Ovary (tissue), 9 donors: ENCODE data around the gene TRAF4. TPM values are rescaled to one million over a fixed set of nuclear protein-coding genes. Genes with fewer than 3 reads are reported as not detected.

Experiments
- DNase-seq, 5 donors: peaks; one replicate each; pipeline ENCODE4 v3.0.0-alpha.2; 2019 to 2020
- H3K27ac ChIP-seq, 2 donors: fragments of 200-600 bp; one replicate each; pipeline versions ENCODE4 v1.5.1 to v1.8.0; 2019 to 2022
- H3K27me3 ChIP-seq: fragments of 200-600 bp; one replicate; pipeline ENCODE4 v1.8.0; 2022
- H3K36me3 ChIP-seq: fragments of 200-600 bp; sonication (generic); one replicate; pipeline ENCODE4 v1.5.1; 2019
- H3K4me1 ChIP-seq: one replicate; pipeline ENCODE4 v1.8.1; 2013; ENCODE audit warnings: mild to moderate bottlenecking, moderate library complexity; ENCODE audit not compliant: insufficient read depth
- H3K4me3 ChIP-seq: fragments of 200-600 bp; sonication (generic); one replicate; pipeline ENCODE4 v1.5.1; 2017
- H3K9me3 ChIP-seq, 2 donors: fragments of 200-600 bp in 1 of 2; sonication (generic) in 1 of 2; one replicate each; pipeline versions ENCODE4 v1.5.1 to v1.8.1; 2013 to 2019; ENCODE audit warnings: mild to moderate bottlenecking in 1 of 2, moderate library complexity in 1 of 2
- EP300 ChIP-seq: sonication (generic); formaldehyde crosslinking; IDR thresholded peaks from one replicate; pipeline ENCODE4 v1.6.1; 2017; ENCODE audit warnings: antibody characterized with exemption
- POLR2A ChIP-seq: fragments of 450-650 bp; IDR thresholded peaks from one replicate; pipeline ENCODE4 v1.6.1; 2017; ENCODE audit warnings: antibody characterized with exemption, mild to moderate bottlenecking, moderate library complexity
- whole genome bisulfite sequencing, 3 donors: extraction: QIAGEN DNeasy Blood & Tissue Kit in 1 of 3; methylation state at CpG; one replicate each; pipeline versions ENCODE4 v1.1.5 to v1.1.7; 2013 to 2017; 5-methylcytosine and 5-hydroxymethylcytosine counted together
- intact Hi-C, 4 donors: fragments of 100-400 bp; cut with DNase I; formaldehyde crosslinking; loops; one replicate each; pipeline versions ENCODE4 v1.11.0 to v1.15.1; 2022 to 2023
- polyA plus RNA-seq, 2 donors: library from polyadenylated mRNA; stranded (reverse); fragments of 200-250 nt in 1 of 2; fragments of 350-450 nt in 1 of 2; fragmentation: Illumina TruSeq in 1 of 2; extraction: RNeasy Lipid Tissue Mini Kit (QIAGEN cat#74804) in 1 of 2; gene quantifications; one replicate each; pipeline ENCODE4 v1.2.3, GENCODE V29; 2013 to 2014
- total RNA-seq, 7 donors: library from RNA; depleted of rRNA in 2 of 7; stranded (reverse); fragments of >200 nt in 2 of 7; fragmentation: NEBNext Ultra II Directional in 3 of 7; extraction: Animal tissue kit (Norgen Biotek cat#: 25700) in 3 of 7; gene quantifications; one replicate each; pipeline versions ENCODE4 v1.1.0 to v1.2.4, GENCODE V29; 2016 to 2023
- TF ChIP-seq, protein P1 (sequence below), 3 donors: fragments of 450-650 bp in 2 of 3; fragments of 200-600 bp in 1 of 3; IDR thresholded peaks; one replicate each; pipeline versions ENCODE4 v1.5.1 to v1.8.0; 2016 to 2022; ENCODE audit warnings: antibody characterized with exemption in 3 of 3, mild to moderate bottlenecking in 1 of 3
- donor health status: DM: no; HTN: no; CAD: no; lungs with moderate emphysema.
- donor health status: DM: no; HTN: no; CAD: no.
- donor health status: Bipolar disorder and iron deficiency.
- donor health status: DM: yes; HTN: yes; CAD: no.
- donor health status: DM: no; HTN: no; CAD: no.
- donor health status: DM: yes; HTN: yes; CAD: no.

The TRAF4 gene
- total and polyA plus RNA-seq, 9 donors: 3.5 to 61.3 (median 14.9) TPM

- Histone ChIP-seq H3K9me3 (no peaks in the 10 kb centered on the region), H3K4me3 (peak overlapping the region; percentile 62), H3K36me3 (no peaks in the 10 kb centered on the region), H3K27ac (peak overlapping the region; percentile 30 to 68), H3K27me3 (no peaks in the 10 kb centered on the region), H3K4me1 (peaks cover 12% of the 10 kb centered on the region)
- TF ChIP-seq, protein P1, sequence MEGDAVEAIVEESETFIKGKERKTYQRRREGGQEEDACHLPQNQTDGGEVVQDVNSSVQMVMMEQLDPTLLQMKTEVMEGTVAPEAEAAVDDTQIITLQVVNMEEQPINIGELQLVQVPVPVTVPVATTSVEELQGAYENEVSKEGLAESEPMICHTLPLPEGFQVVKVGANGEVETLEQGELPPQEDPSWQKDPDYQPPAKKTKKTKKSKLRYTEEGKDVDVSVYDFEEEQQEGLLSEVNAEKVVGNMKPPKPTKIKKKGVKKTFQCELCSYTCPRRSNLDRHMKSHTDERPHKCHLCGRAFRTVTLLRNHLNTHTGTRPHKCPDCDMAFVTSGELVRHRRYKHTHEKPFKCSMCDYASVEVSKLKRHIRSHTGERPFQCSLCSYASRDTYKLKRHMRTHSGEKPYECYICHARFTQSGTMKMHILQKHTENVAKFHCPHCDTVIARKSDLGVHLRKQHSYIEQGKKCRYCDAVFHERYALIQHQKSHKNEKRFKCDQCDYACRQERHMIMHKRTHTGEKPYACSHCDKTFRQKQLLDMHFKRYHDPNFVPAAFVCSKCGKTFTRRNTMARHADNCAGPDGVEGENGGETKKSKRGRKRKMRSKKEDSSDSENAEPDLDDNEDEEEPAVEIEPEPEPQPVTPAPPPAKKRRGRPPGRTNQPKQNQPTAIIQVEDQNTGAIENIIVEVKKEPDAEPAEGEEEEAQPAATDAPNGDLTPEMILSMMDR (IDR thresholded peaks at IDR 0.05): no peak
- TF ChIP-seq POLR2A (no peak), EP300 (no peak)
- DNase-seq: peak; percentile 54 to 86 (median 77)
- intact Hi-C loops: loop anchor here in 2 of 4 donors (2.0 kb wide), 1 partner anchor 16 kb away; the partner anchor contains the start of gene NEK8 (in 2 of the 2)
- 1 to 2% (median 1%) methylated on average over 47 to 61 of the region's 61 CpGs for WGBS, 3 donors
Measured at GRCh38 chr17:28744104-28744971, 527 bp downstream of the TRAF4 start.

GRCh38 chr17:28744972-28745785 is 1.4 kb downstream of the TRAF4 start:
- Histone ChIP-seq H3K4me1 (peaks cover 12% of the 10 kb centered on the region), H3K27ac (peak overlapping the region; percentile 30 to 68), H3K4me3 (peak overlapping the region; percentile 62), H3K9me3 (no peaks in the 10 kb centered on the region), H3K27me3 (no peaks in the 10 kb centered on the region), H3K36me3 (no peaks in the 10 kb centered on the region)
- TF ChIP-seq EP300: no peak
- TF ChIP-seq POLR2A: no peak
- TF ChIP-seq, protein P1 (IDR thresholded peaks at IDR 0.05): no peak
- WGBS, 3 donors: 1 to 3% (median 2%) methylated on average over 30 to 31 of the region's 31 CpGs
- DNase-seq: peak; percentile 55 to 74 (median 65)
- intact Hi-C loops: loop anchor here in 2 of 4 donors (2.0 kb wide), 1 partner anchor 16 kb away; the partner anchor contains the start of gene NEK8 (in 2 of the 2)

DNA sequence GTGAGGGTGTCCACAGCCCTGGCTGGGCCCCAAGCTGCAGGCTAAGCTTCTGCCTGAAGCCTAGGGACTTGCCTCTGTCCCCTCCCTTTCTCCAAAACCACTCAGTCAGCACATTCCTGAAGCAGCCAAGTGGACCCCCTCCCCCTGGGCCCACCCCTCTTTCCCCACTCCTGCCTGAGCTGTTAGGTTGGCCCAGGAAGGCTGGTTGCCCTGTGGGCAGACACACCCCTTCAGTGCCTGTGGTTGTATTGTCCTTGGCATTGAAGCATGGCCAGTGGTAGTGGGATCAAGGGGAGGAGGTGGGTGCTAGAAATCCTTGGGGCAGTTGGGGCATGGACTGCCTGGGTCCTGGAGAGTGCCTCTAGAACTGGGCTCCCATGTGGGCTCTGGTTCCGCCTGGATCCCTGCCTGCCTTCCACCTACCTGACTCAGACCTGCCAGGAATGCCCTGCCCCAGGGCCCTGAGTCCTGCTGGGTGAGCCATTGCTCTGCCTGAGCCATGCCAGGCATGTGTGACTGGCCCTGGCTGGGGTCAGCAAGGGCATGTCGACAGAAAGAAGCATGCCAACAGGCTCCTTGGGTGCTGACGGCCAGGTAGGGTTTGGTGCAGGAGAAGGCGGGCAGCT is 2.1 kb downstream of the TRAF4 start:
- peak in 4 of 5 donors; percentile 29 to 52 (median 38) for DNase-seq
- H3K27me3 ChIP-seq: no peaks in the 10 kb centered on the region
- 60 to 83% (median 67%) methylated on average over 4 of the region's 4 CpGs for WGBS, 3 donors
- H3K27ac ChIP-seq: peak overlapping the region; percentile 30 to 68
- TF ChIP-seq EP300 (no peak), POLR2A (no peak)
- TF ChIP-seq, protein P1 (IDR thresholded peaks at IDR 0.05): no peak
- peaks cover 12% of the 10 kb centered on the region for H3K4me1 ChIP-seq
- no peaks in the 10 kb centered on the region for H3K9me3 ChIP-seq
- H3K4me3 ChIP-seq: no peak overlapping the region
- intact Hi-C loops: loop anchor here in 2 of 4 donors (2.0 kb wide), 1 partner anchor 17 kb away; the partner anchor contains the start of gene NEK8 (in 2 of the 2)
- H3K36me3 ChIP-seq: no peaks in the 10 kb centered on the region

- H3K4me1 ChIP-seq: peaks cover 12% of the 10 kb centered on the region
- TF ChIP-seq, protein P1 (IDR thresholded peaks at IDR 0.05): no peak
- TF ChIP-seq EP300 (no peak), POLR2A (no peak)
- H3K9me3 ChIP-seq: no peaks in the 10 kb centered on the region
- H3K4me3 ChIP-seq: no peak overlapping the region
- DNase-seq: peak in 3 of 5 donors; percentile 43 to 54 (median 45)
- H3K36me3 ChIP-seq: no peaks in the 10 kb centered on the region
- H3K27ac ChIP-seq: no peak overlapping the region
- 26 to 36% (median 29%) methylated on average over 5 of the region's 5 CpGs for WGBS, 3 donors
- H3K27me3 ChIP-seq: no peaks in the 10 kb centered on the region
- intact Hi-C loops: no loop called here
Measured at GRCh38 chr17:28746611-28747050, 2.8 kb downstream of the TRAF4 start.
